GM18868 (cell line): ENCODE data around the gene ERCC5.

Experiments used
- ATAC-seq: cut with Tn5 transposase; IDR thresholded peaks from one replicate; pipeline ENCODE4 v1.9.1; 2021; ENCODE audit warnings: mild to moderate bottlenecking, moderate library complexity; ENCODE audit not compliant: unreplicated experiment

Gene ERCC5

GRCh38 chr13:102881819-102882686, 36.2 kb downstream of the ERCC5 start:
- no peak for ATAC-seq

- no peak for ATAC-seq
Observed at GRCh38 chr13:102892503-102892902, 46.7 kb downstream of the ERCC5 start.

- ATAC-seq = no peak
Observed at GRCh38 chr13:102897371-102898138, 51.7 kb downstream of the ERCC5 start.

GRCh38 chr13:102900193-102900608, 54.4 kb downstream of the ERCC5 start:
- no peak for ATAC-seq

- no peak for ATAC-seq
Observed at GRCh38 chr13:102901056-102901455, 55.2 kb downstream of the ERCC5 start.

GRCh38 chr13:102901615-102902305, 55.9 kb downstream of the ERCC5 start:
- no peak for ATAC-seq

GRCh38 chr13:102902789-102903347, 57.0 kb downstream of the ERCC5 start:
- ATAC-seq = no peak

GRCh38 chr13:102903659-102904407, 58.0 kb downstream of the ERCC5 start:
- no peak for ATAC-seq

- ATAC-seq = no peak
Observed at GRCh38 chr13:102904408-102904862, 58.6 kb downstream of the ERCC5 start.

- no peak for ATAC-seq
Observed at GRCh38 chr13:102905905-102906771, 60.3 kb downstream of the ERCC5 start.

GRCh38 chr13:102907016-102907756, 61.4 kb downstream of the ERCC5 start:
- ATAC-seq = peak; percentile 84

- ATAC-seq = no peak
Observed at GRCh38 chr13:102907886-102908515, 62.2 kb downstream of the ERCC5 start.

GRCh38 chr13:102909971-102910370, 64.1 kb downstream of the ERCC5 start:
- ATAC-seq = no peak

- ATAC-seq = no peak
Observed at GRCh38 chr13:102911336-102911735, 65.5 kb downstream of the ERCC5 start.

- no peak for ATAC-seq
Observed at GRCh38 chr13:102912599-102912998, 66.8 kb downstream of the ERCC5 start.

- ATAC-seq = peak; percentile 11
Observed at GRCh38 chr13:102913914-102914313, 68.1 kb downstream of the ERCC5 start.

- no peak for ATAC-seq
Observed at GRCh38 chr13:102914339-102914930, 68.6 kb downstream of the ERCC5 start.
